SK-N-MC (cell line): Measurements from ENCODE around the gene NCOA3.

Source experiments
- DNase-seq: peaks from one replicate; pipeline ENCODE4 v3.0.0-alpha.2; 2011; ENCODE audit warnings: low read depth, low spot score
- H3K27ac ChIP-seq: fragments of 200-600 bp; sonication (generic); 2 replicates; pipeline ENCODE4 v1.5.1; 2016; ENCODE audit warnings: mixed run types
- H3K36me3 ChIP-seq: fragments of 200-600 bp; sonication (generic); 2 replicates; pipeline ENCODE4 v1.6.1; 2017; ENCODE audit warnings: antibody characterized with exemption, low read length, mixed read lengths; ENCODE audit not compliant: insufficient read depth
- H3K4me3 ChIP-seq: fragments of 200-600 bp; sonication (generic); 2 replicates; pipeline ENCODE4 v1.5.1; 2016
- H3K9ac ChIP-seq: fragments of 200-600 bp; sonication (generic); 2 replicates; pipeline ENCODE4 v1.8.0; 2017; ENCODE audit warnings: mixed run types, mixed read lengths; ENCODE audit not compliant: insufficient read length
- H3K9me3 ChIP-seq: fragments of 200-600 bp; sonication (generic); 2 replicates; pipeline ENCODE4 v1.6.1; 2017; ENCODE audit warnings: low read depth, mild to moderate bottlenecking, antibody characterized with exemption, low read length, moderate library complexity, mixed read lengths
- EZH2 ChIP-seq: fragments of 200-600 bp; sonication (generic); IDR thresholded peaks from one replicate; pipeline ENCODE4 v1.6.1; 2017; ENCODE audit warnings: antibody characterized with exemption
- FOXP2 ChIP-seq: optimal IDR thresholded peaks from 2 replicates; pipeline ENCODE3; 2011; ENCODE audit warnings: mild to moderate bottlenecking, moderate library complexity; ENCODE audit not compliant: insufficient read depth; ENCODE audit errors: extremely low read length, control extremely low read depth
- POLR2AphosphoS5 ChIP-seq: IDR thresholded peaks from 2 replicates; pipeline ENCODE4 v1.6.1; 2012; ENCODE audit warnings: mild to moderate bottlenecking, low read depth, low read length, borderline replicate concordance

Gene NCOA3

GRCh38 chr20:47614703-47615309, 113.1 kb downstream of the NCOA3 start:
- no peak for DNase-seq
- Histone ChIP-seq H3K36me3 (no peaks in the 10 kb centered on the region), H3K9ac (no peak overlapping the region), H3K27ac (no peak overlapping the region), H3K4me3 (no peak overlapping the region), H3K9me3 (no peaks in the 10 kb centered on the region)
- no peak for TF ChIP-seq FOXP2
- no peak for TF ChIP-seq POLR2AphosphoS5
- TF ChIP-seq EZH2: no peak

GRCh38 chr20:47618479-47618878, 116.8 kb downstream of the NCOA3 start:
- Histone ChIP-seq H3K27ac (no peak overlapping the region), H3K9me3 (no peaks in the 10 kb centered on the region), H3K4me3 (no peak overlapping the region), H3K9ac (no peak overlapping the region), H3K36me3 (no peaks in the 10 kb centered on the region)
- no peak for TF ChIP-seq POLR2AphosphoS5
- no peak for TF ChIP-seq FOXP2
- TF ChIP-seq EZH2: no peak
- no peak for DNase-seq

GRCh38 chr20:47620808-47621805, 119.4 kb downstream of the NCOA3 start:
- H3K36me3 ChIP-seq: no peaks in the 10 kb centered on the region
- peak; percentile 50 for DNase-seq
- no peak overlapping the region for H3K27ac ChIP-seq
- H3K9ac ChIP-seq: no peak overlapping the region
- H3K9me3 ChIP-seq: no peaks in the 10 kb centered on the region
- no peak overlapping the region for H3K4me3 ChIP-seq
- TF ChIP-seq POLR2AphosphoS5 (no peak), FOXP2 (no peak), EZH2 (no peak)

GRCh38 chr20:47622118-47622665, 120.5 kb downstream of the NCOA3 start:
- H3K4me3 ChIP-seq: no peak overlapping the region
- H3K36me3 ChIP-seq: no peaks in the 10 kb centered on the region
- TF ChIP-seq EZH2 (no peak), FOXP2 (no peak), POLR2AphosphoS5 (no peak)
- no peak for DNase-seq
- H3K9me3 ChIP-seq: no peaks in the 10 kb centered on the region
- H3K27ac ChIP-seq: no peak overlapping the region
- H3K9ac ChIP-seq: no peak overlapping the region

GRCh38 chr20:47623206-47623605, 121.5 kb downstream of the NCOA3 start:
- no peak overlapping the region for H3K27ac ChIP-seq
- no peak overlapping the region for H3K4me3 ChIP-seq
- no peak for DNase-seq
- H3K9ac ChIP-seq: no peak overlapping the region
- H3K36me3 ChIP-seq: peaks cover 8% of the 10 kb centered on the region; the same call in 1 of the 2 replicates
- no peaks in the 10 kb centered on the region for H3K9me3 ChIP-seq
- TF ChIP-seq FOXP2: no peak
- TF ChIP-seq POLR2AphosphoS5: no peak
- TF ChIP-seq EZH2: no peak

GRCh38 chr20:47627540-47627939, 125.9 kb downstream of the NCOA3 start:
- Histone ChIP-seq H3K36me3 (peaks cover 8% of the 10 kb centered on the region; the same call in 1 of the 2 replicates), H3K9me3 (no peaks in the 10 kb centered on the region), H3K27ac (no peak overlapping the region), H3K9ac (no peak overlapping the region), H3K4me3 (no peak overlapping the region)
- TF ChIP-seq EZH2: no peak
- TF ChIP-seq POLR2AphosphoS5: no peak
- TF ChIP-seq FOXP2: no peak
- no peak for DNase-seq

GRCh38 chr20:47629907-47630306, 128.2 kb downstream of the NCOA3 start:
- Histone ChIP-seq H3K36me3 (peaks cover 10% of the 10 kb centered on the region; the same call in 1 of the 2 replicates), H3K4me3 (no peak overlapping the region), H3K9me3 (no peaks in the 10 kb centered on the region), H3K27ac (no peak overlapping the region), H3K9ac (no peak overlapping the region)
- DNase-seq: no peak
- TF ChIP-seq FOXP2: no peak
- TF ChIP-seq EZH2: no peak
- TF ChIP-seq POLR2AphosphoS5: no peak

GRCh38 chr20:47631078-47631477, 129.4 kb downstream of the NCOA3 start:
- peaks cover 15% of the 10 kb centered on the region for H3K36me3 ChIP-seq
- no peak overlapping the region for H3K4me3 ChIP-seq
- H3K27ac ChIP-seq: no peak overlapping the region
- no peaks in the 10 kb centered on the region for H3K9me3 ChIP-seq
- DNase-seq: no peak
- TF ChIP-seq FOXP2: no peak
- no peak overlapping the region for H3K9ac ChIP-seq
